T47D (cell line): ENCODE data around the gene SH2D1A.

Source experiments
- DNase-seq, 2 experiments: peaks; one replicate each; pipeline versions ENCODE4 v3.0.0 to v3.0.0-alpha.2; 2011 to 2012; ENCODE audit warnings: low read depth in 1 of 2, low spot score in 1 of 2
- JUND ChIP-seq: IDR thresholded peaks from 2 replicates; pipeline ENCODE4 v1.6.1; 2012; ENCODE audit warnings: low read depth
- in situ Hi-C: cut with HindIII; loops from 2 replicates; pipeline ENCODE4 v1.10.0; 2016; ENCODE audit warnings: low sequenced_read_pairs, low pct_unique_long_range_greater_than_20kb

SH2D1A gene

GRCh38 chrX:124413244-124413643 is 66.9 kb downstream of the SH2D1A start:
- in situ Hi-C loops, result no loop called here
- no peak for TF ChIP-seq JUND
- DNase-seq, result no peak

GRCh38 chrX:124414281-124414680 is 67.9 kb downstream of the SH2D1A start:
- DNase-seq, result no peak
- in situ Hi-C loops, result no loop called here
- TF ChIP-seq JUND, result no peak

- no peak for DNase-seq
- TF ChIP-seq JUND, result no peak
- in situ Hi-C loops, result no loop called here
These were observed 68.9 kb downstream of the SH2D1A start for GRCh38 chrX:124415115-124415800.

GRCh38 chrX:124421898-124422655 is 75.7 kb downstream of the SH2D1A start:
- no peak for DNase-seq
- in situ Hi-C loops, result no loop called here
- TF ChIP-seq JUND, result no peak
